Measurements from ENCODE around the gene CMPK2.

The CMPK2 gene

DNA sequence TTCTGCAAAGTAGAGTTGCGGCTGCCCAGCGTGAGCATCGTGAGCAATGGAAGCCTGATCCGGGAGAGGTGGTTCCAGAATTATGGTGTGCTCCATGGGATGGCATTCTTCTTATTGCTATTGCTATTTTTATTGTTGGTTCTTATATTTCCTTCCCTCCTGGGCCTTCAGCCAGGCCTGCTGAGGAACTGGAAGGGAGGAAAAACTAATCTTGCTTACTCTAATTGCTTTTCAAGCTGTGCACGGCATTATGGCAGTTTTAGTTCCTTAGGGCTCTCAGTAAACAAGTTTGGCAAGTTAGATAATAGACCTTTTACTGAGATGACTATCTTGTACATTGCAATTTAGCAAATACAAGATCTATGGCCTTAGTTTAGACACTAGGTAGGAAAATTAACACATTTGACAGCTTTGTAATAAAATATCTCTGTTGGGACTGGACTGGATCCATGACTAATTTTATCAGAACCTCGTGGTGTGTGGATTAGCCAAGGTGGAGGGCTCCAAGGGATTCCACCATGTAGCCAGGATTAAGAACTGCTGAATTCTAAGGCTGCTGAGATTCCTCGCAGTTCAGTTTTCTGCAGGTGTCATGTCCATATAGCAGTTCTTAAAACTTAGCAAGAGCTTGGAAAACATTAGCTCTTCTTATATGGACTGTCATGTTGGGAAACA is 17.9 kb upstream of the CMPK2 start:
- TF ChIP-seq ISL1 (CRISPR knock-in tag; IDR thresholded peaks at IDR 0.05), result no peak
- no peak for TF ChIP-seq ZFP3 (CRISPR knock-in tag; IDR thresholded peaks at IDR 0.05)
- TF ChIP-seq PPARA (CRISPR knock-in tag; IDR thresholded peaks at IDR 0.05; ENCODE audit: borderline replicate concordance), result no peak
- TF ChIP-seq, protein P1, sequence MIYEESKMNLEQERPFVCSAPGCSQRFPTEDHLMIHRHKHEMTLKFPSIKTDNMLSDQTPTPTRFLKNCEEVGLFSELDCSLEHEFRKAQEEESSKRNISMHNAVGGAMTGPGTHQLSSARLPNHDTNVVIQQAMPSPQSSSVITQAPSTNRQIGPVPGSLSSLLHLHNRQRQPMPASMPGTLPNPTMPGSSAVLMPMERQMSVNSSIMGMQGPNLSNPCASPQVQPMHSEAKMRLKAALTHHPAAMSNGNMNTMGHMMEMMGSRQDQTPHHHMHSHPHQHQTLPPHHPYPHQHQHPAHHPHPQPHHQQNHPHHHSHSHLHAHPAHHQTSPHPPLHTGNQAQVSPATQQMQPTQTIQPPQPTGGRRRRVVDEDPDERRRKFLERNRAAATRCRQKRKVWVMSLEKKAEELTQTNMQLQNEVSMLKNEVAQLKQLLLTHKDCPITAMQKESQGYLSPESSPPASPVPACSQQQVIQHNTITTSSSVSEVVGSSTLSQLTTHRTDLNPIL (CRISPR knock-in tag; IDR thresholded peaks at IDR 0.05; ENCODE audit: low read depth), result no peak
- TF ChIP-seq SNAI2 (CRISPR knock-in tag; IDR thresholded peaks at IDR 0.05), result no peak
- TF ChIP-seq OSR1 (CRISPR knock-in tag; IDR thresholded peaks at IDR 0.05), result no peak
- TF ChIP-seq BACH2 (CRISPR knock-in tag; IDR thresholded peaks at IDR 0.05; ENCODE audit: borderline replicate concordance), result no peak
- ATAC-seq, result no peak

DNA sequence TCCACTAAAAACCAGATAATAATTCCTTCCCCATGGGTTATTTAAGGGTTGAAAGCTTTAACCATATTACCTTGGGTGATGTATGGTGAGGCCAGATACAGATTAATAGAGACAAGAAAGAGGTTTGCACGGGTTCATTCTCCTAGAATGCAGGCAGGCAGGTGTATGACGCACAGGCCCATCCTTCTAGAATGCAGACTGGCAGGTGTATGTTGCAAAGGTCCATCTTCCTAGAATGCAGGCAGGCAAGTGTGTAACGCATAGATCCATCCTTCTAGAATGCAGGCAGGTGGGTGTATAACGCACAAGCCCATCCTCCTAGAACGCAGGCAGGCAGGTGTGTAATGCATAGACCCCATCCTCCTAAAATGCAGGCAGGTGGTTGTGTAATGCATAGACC is 15.8 kb upstream of the CMPK2 start:
- ATAC-seq, result no peak
- TF ChIP-seq TCF4 (CRISPR knock-in tag; IDR thresholded peaks at IDR 0.05; ENCODE audit: borderline replicate concordance) (no peak), ZNF8 (CRISPR knock-in tag; IDR thresholded peaks at IDR 0.05) (no peak), ZC3H10 (CRISPR knock-in tag; IDR thresholded peaks at IDR 0.05) (no peak), ARNTL (CRISPR knock-in tag; IDR thresholded peaks at IDR 0.05; ENCODE audit: borderline replicate concordance, low read depth) (no peak), ZFP30 (CRISPR knock-in tag; IDR thresholded peaks at IDR 0.05) (no peak), ZNF70 (CRISPR knock-in tag; IDR thresholded peaks at IDR 0.05) (no peak), SNAI2 (CRISPR knock-in tag; IDR thresholded peaks at IDR 0.05) (no peak), CSDC2 (CRISPR knock-in tag; IDR thresholded peaks at IDR 0.05) (no peak), PPARA (CRISPR knock-in tag; IDR thresholded peaks at IDR 0.05; ENCODE audit: borderline replicate concordance) (no peak), OSR1 (CRISPR knock-in tag; IDR thresholded peaks at IDR 0.05) (no peak), ZNF565 (CRISPR knock-in tag; conservative IDR thresholded peaks at IDR 0.05; ENCODE audit: low read depth) (no peak)
- TF ChIP-seq, protein P2, sequence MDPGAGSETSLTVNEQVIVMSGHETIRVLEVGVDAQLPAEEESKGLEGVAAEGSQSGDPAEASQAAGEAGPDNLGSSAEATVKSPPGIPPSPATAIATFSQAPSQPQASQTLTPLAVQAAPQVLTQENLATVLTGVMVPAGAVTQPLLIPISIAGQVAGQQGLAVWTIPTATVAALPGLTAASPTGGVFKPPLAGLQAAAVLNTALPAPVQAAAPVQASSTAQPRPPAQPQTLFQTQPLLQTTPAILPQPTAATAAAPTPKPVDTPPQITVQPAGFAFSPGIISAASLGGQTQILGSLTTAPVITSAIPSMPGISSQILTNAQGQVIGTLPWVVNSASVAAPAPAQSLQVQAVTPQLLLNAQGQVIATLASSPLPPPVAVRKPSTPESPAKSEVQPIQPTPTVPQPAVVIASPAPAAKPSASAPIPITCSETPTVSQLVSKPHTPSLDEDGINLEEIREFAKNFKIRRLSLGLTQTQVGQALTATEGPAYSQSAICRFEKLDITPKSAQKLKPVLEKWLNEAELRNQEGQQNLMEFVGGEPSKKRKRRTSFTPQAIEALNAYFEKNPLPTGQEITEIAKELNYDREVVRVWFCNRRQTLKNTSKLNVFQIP (CRISPR knock-in tag; IDR thresholded peaks at IDR 0.05; ENCODE audit: borderline replicate concordance, low read depth), result no peak
- TF ChIP-seq, protein P3, sequence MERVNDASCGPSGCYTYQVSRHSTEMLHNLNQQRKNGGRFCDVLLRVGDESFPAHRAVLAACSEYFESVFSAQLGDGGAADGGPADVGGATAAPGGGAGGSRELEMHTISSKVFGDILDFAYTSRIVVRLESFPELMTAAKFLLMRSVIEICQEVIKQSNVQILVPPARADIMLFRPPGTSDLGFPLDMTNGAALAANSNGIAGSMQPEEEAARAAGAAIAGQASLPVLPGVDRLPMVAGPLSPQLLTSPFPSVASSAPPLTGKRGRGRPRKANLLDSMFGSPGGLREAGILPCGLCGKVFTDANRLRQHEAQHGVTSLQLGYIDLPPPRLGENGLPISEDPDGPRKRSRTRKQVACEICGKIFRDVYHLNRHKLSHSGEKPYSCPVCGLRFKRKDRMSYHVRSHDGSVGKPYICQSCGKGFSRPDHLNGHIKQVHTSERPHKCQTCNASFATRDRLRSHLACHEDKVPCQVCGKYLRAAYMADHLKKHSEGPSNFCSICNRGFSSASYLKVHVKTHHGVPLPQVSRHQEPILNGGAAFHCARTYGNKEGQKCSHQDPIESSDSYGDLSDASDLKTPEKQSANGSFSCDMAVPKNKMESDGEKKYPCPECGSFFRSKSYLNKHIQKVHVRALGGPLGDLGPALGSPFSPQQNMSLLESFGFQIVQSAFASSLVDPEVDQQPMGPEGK (CRISPR knock-in tag; IDR thresholded peaks at IDR 0.05; ENCODE audit: borderline replicate concordance), result no peak
- TF ChIP-seq, protein P1 (CRISPR knock-in tag; IDR thresholded peaks at IDR 0.05; ENCODE audit: low read depth), result no peak

DNA sequence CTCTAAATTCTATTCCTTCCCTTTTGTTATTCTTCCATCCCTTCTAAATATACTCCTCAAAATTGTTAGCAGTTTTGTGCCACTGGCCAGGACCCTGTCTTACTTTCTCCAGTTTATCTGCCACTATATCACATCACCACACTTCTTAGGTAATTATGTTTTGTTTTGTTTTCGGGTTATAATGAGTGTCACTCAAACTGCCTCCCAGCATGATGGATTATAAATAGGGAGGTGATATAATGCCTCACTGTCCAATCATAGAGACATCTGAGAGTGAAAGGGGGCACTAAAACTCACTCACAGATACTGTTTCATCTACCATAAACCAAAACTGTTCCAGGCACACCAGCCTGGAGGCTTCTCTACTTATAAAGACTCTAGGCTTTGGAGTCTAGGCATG is 15.3 kb upstream of the CMPK2 start:
- TF ChIP-seq BACH2 (CRISPR knock-in tag; IDR thresholded peaks at IDR 0.05; ENCODE audit: borderline replicate concordance) (no peak), GLIS3 (CRISPR knock-in tag; IDR thresholded peaks at IDR 0.05) (no peak), RARB (CRISPR knock-in tag; IDR thresholded peaks at IDR 0.05) (no peak), TOX (CRISPR knock-in tag; IDR thresholded peaks at IDR 0.05; ENCODE audit: borderline replicate concordance) (no peak), ZFP30 (CRISPR knock-in tag; IDR thresholded peaks at IDR 0.05) (no peak), CSDC2 (CRISPR knock-in tag; IDR thresholded peaks at IDR 0.05) (no peak), ZFP3 (CRISPR knock-in tag; IDR thresholded peaks at IDR 0.05) (no peak), SNAI2 (CRISPR knock-in tag; IDR thresholded peaks at IDR 0.05) (no peak), ZC3H10 (CRISPR knock-in tag; IDR thresholded peaks at IDR 0.05) (no peak), ARNTL (CRISPR knock-in tag; IDR thresholded peaks at IDR 0.05; ENCODE audit: borderline replicate concordance, low read depth) (no peak), ZNF70 (CRISPR knock-in tag; IDR thresholded peaks at IDR 0.05) (no peak), OSR1 (CRISPR knock-in tag; IDR thresholded peaks at IDR 0.05) (no peak), TCF4 (CRISPR knock-in tag; IDR thresholded peaks at IDR 0.05; ENCODE audit: borderline replicate concordance) (no peak)
- TF ChIP-seq, protein P3 (CRISPR knock-in tag; IDR thresholded peaks at IDR 0.05; ENCODE audit: borderline replicate concordance), result no peak
- TF ChIP-seq, protein P2 (CRISPR knock-in tag; IDR thresholded peaks at IDR 0.05; ENCODE audit: borderline replicate concordance, low read depth), result no peak
- TF ChIP-seq, protein P4, sequence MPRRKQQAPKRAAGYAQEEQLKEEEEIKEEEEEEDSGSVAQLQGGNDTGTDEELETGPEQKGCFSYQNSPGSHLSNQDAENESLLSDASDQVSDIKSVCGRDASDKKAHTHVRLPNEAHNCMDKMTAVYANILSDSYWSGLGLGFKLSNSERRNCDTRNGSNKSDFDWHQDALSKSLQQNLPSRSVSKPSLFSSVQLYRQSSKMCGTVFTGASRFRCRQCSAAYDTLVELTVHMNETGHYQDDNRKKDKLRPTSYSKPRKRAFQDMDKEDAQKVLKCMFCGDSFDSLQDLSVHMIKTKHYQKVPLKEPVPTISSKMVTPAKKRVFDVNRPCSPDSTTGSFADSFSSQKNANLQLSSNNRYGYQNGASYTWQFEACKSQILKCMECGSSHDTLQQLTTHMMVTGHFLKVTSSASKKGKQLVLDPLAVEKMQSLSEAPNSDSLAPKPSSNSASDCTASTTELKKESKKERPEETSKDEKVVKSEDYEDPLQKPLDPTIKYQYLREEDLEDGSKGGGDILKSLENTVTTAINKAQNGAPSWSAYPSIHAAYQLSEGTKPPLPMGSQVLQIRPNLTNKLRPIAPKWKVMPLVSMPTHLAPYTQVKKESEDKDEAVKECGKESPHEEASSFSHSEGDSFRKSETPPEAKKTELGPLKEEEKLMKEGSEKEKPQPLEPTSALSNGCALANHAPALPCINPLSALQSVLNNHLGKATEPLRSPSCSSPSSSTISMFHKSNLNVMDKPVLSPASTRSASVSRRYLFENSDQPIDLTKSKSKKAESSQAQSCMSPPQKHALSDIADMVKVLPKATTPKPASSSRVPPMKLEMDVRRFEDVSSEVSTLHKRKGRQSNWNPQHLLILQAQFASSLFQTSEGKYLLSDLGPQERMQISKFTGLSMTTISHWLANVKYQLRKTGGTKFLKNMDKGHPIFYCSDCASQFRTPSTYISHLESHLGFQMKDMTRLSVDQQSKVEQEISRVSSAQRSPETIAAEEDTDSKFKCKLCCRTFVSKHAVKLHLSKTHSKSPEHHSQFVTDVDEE (CRISPR knock-in tag; IDR thresholded peaks at IDR 0.05), result no peak
- ATAC-seq, result no peak
